ENCODE results near the gene PPP1R12B.
"Not testable (repeated sequence)": the region's sequence is repeated elsewhere in the genome, so short reads cannot be mapped to it uniquely, and the experiment has no call there.

Gene PPP1R12B

GRCh38 chr1:202479661-202480060 lies 131.2 kb downstream of the PPP1R12B start:
- in situ Hi-C loops (cut with MboI; ENCODE audit: low sequenced_read_pairs) = not testable (repeated sequence)

DNA sequence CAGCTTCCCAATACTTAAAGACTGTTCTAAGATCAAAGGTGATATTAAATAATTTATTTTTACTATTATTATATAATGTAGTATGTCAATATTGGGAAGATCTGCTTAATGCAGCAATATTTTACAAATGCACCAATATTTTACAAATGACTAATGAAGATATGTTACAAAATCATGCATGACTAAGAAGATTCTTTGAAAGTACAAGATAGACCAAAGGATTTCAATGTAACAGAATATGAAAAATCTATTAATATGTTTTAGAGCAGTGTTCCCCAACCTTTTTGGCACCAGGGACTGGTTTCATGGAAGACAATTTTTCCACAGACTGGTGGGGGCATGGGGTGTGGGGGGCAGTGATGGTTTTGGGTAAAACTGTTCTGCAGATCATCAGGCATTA lies 132.1 kb downstream of the PPP1R12B start:
- in situ Hi-C loops (cut with MboI; ENCODE audit: low sequenced_read_pairs) = not testable (repeated sequence)

DNA sequence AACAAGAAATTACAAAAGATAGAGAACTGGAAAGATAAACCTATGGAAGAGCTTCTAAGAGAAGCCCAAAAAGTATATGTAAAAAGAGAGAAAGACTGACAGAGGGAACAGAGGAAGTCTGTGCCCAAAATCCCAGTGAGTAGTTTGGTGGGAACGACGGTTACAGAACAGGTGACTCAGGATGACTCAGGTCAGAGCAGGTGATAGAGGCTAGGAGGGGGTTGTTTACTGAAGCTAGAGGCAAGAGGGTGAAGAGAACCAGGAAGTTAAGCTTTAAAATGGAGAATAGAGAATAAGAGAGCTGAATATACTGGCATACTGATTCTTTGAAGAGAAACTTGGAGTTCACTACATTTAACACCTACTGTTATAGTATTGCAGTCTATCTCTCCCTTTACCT lies 134.9 kb downstream of the PPP1R12B start:
- in situ Hi-C loops (cut with MboI; ENCODE audit: low sequenced_read_pairs) = not testable (repeated sequence)

GRCh38 chr1:202484032-202484431 lies 135.5 kb downstream of the PPP1R12B start:
- in situ Hi-C loops (cut with MboI; ENCODE audit: low sequenced_read_pairs) = not testable (repeated sequence)

GRCh38 chr1:202484820-202485219 lies 136.3 kb downstream of the PPP1R12B start:
- in situ Hi-C loops (cut with MboI; ENCODE audit: low sequenced_read_pairs) = not testable (repeated sequence)

GRCh38 chr1:202488178-202488649 lies 139.7 kb downstream of the PPP1R12B start:
- in situ Hi-C loops (cut with MboI; ENCODE audit: low sequenced_read_pairs) = not testable (repeated sequence)

GRCh38 chr1:202489101-202489500 lies 140.6 kb downstream of the PPP1R12B start:
- in situ Hi-C loops (cut with MboI; ENCODE audit: low sequenced_read_pairs) = not testable (repeated sequence)

- in situ Hi-C loops (cut with MboI; ENCODE audit: low sequenced_read_pairs) = not testable (repeated sequence)
Measured at GRCh38 chr1:202493112-202493511, 144.6 kb downstream of the PPP1R12B start.

- in situ Hi-C loops (cut with MboI; ENCODE audit: low sequenced_read_pairs) = no loop called here
Measured at GRCh38 chr1:202498542-202498941, 150.0 kb downstream of the PPP1R12B start.

DNA sequence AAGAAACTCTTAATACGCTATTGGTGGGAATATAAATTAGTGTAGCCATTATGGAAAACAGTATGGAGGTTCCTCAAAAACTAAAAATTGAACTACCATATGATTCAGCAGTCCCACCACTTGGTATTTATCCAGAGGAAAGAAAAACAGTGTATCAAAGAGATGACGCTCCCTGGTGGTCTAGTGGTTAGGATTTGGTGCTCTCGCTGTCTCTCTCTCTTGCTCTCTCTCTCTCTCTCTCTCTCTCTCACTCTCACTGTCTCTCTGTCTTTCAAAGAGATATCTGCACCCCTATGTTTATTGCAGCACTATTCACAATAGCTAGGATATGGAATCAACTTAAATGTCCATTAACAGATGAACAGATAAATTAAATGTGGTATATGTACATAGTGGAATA lies 151.5 kb downstream of the PPP1R12B start:
- in situ Hi-C loops (cut with MboI; ENCODE audit: low sequenced_read_pairs) = not testable (repeated sequence)

DNA sequence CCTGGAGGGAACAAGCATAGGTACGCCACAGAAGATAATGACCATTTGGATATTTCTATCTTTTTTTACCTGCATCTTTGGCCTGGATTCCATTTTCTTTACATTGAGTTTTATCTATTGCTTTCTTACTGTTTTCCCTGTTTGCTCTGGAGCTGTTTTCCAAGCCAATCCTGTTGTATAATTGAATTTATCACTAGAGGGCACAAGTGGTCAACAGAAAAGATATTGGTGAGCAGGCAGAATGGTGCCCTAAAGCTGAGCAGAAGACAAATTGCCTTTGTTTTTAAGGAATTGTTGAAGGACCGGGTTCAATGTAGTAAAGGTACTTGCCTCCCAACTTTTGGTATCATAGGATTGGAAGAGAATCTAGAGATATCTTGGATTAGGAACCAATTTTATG lies 152.8 kb downstream of the PPP1R12B start:
- in situ Hi-C loops (cut with MboI; ENCODE audit: low sequenced_read_pairs) = no loop called here

- in situ Hi-C loops (cut with MboI; ENCODE audit: low sequenced_read_pairs) = no loop called here
Measured at GRCh38 chr1:202505356-202505755, 156.9 kb downstream of the PPP1R12B start.

GRCh38 chr1:202505880-202506575 lies 157.5 kb downstream of the PPP1R12B start:
- in situ Hi-C loops (cut with MboI; ENCODE audit: low sequenced_read_pairs) = not testable (repeated sequence)

GRCh38 chr1:202508863-202509262 lies 160.4 kb downstream of the PPP1R12B start:
- in situ Hi-C loops (cut with MboI; ENCODE audit: low sequenced_read_pairs) = not testable (repeated sequence)

- in situ Hi-C loops (cut with MboI; ENCODE audit: low sequenced_read_pairs) = not testable (repeated sequence)
Measured at GRCh38 chr1:202513875-202514274, 165.4 kb downstream of the PPP1R12B start.

DNA sequence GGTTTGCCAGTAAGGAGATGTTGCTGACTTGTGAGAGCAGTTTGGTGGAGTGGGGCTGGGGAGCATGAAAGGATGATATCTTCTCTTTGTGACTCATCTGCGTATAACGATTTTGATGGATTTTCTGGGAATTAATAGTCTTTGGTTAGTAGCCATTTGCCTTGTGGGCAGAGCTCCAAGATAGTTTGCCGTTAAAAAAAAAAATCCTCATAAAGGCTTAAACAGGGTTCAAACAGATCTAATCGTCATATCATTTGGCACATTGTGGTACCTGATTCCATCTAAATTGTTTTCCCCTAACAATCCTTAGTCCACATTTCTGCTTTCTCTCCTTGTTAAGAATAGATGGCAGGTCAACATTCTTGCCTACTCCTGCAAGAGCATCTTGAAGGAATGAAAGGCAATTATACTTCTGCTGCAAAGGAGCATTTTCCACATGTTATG lies 168.0 kb downstream of the PPP1R12B start:
- in situ Hi-C loops (cut with MboI; ENCODE audit: low sequenced_read_pairs) = no loop called here

DNA sequence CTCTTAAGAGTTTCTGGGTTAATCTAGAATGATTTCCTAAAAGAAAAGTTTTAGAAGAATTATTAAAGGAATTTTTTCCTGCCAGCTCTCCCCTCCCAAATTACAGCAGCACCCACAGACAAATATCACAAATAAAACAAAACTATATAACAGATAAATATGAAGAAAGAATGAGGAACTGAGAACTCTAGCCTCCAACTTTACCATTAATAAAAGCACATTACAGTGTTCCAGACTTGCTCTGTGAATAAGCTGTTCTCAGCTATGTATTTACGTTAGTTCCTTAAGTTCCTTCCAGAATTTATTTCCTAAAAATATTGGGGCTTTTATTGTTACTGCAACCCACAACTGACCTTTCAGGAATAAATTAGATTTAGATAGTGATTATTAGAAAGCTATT lies 168.6 kb downstream of the PPP1R12B start:
- in situ Hi-C loops (cut with MboI; ENCODE audit: low sequenced_read_pairs) = not testable (repeated sequence)

GRCh38 chr1:202518180-202518579 lies 169.7 kb downstream of the PPP1R12B start:
- in situ Hi-C loops (cut with MboI; ENCODE audit: low sequenced_read_pairs) = not testable (repeated sequence)

DNA sequence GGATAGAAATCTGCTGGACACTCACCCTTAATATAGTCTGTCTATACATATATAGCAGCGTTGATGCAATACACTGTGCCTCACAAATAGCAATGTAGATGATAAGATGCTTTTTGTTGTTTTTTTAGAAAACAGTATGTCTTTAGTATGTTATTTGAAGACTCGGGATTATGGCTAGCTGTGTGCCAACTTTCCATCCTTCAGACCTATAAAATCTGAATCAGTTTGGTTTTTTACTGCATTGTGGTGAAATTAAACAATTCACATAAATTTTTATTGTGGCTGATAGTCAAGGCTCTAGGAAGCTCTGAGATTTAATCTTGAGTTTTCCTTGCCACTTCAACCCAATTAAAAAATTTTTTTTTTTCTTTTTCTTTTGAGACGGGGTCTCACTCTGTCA lies 170.4 kb downstream of the PPP1R12B start:
- in situ Hi-C loops (cut with MboI; ENCODE audit: low sequenced_read_pairs) = not testable (repeated sequence)

- in situ Hi-C loops (cut with MboI; ENCODE audit: low sequenced_read_pairs) = not testable (repeated sequence)
Measured at GRCh38 chr1:202520129-202520856, 171.8 kb downstream of the PPP1R12B start.

- in situ Hi-C loops (cut with MboI; ENCODE audit: low sequenced_read_pairs) = not testable (repeated sequence)
Measured at GRCh38 chr1:202520857-202521216, 172.3 kb downstream of the PPP1R12B start.

GRCh38 chr1:202521484-202521883 lies 173.0 kb downstream of the PPP1R12B start:
- in situ Hi-C loops (cut with MboI; ENCODE audit: low sequenced_read_pairs) = not testable (repeated sequence)

Data from hTERT RPE-1 (cell line).